ENCODE results near the gene ZNF93.
"Not testable (repeated sequence)": the region's sequence is repeated elsewhere in the genome, so short reads cannot be mapped to it uniquely, and the experiment has no call there.

ZNF93 gene

GRCh38 chr19:19937403-19937802, 36.7 kb downstream of the ZNF93 start:
- DNase-seq (ENCODE audit: low read depth in 3 of 3, low spot score in 1 of 3), result no peak

- no peak for DNase-seq (ENCODE audit: low read depth in 3 of 3, low spot score in 1 of 3)
Measured at GRCh38 chr19:19938449-19938848, 37.7 kb downstream of the ZNF93 start.

- DNase-seq (ENCODE audit: low read depth in 3 of 3, low spot score in 1 of 3), result no peak
Measured at GRCh38 chr19:19943848-19944582, 43.3 kb downstream of the ZNF93 start.

GRCh38 chr19:19944583-19944880, 43.8 kb downstream of the ZNF93 start:
- no peak for DNase-seq (ENCODE audit: low read depth in 3 of 3, low spot score in 1 of 3)

- no peak for DNase-seq (ENCODE audit: low read depth in 3 of 3, low spot score in 1 of 3)
Measured at GRCh38 chr19:19946226-19946625, 45.5 kb downstream of the ZNF93 start.

GRCh38 chr19:19948800-19949199, 48.1 kb downstream of the ZNF93 start:
- no peak for DNase-seq (ENCODE audit: low read depth in 3 of 3, low spot score in 1 of 3)

GRCh38 chr19:19955208-19955607, 54.5 kb downstream of the ZNF93 start:
- no peak for DNase-seq (ENCODE audit: low read depth in 3 of 3, low spot score in 1 of 3)

GRCh38 chr19:19956434-19957075, 55.8 kb downstream of the ZNF93 start:
- DNase-seq (ENCODE audit: low read depth in 3 of 3, low spot score in 1 of 3), result no peak

- DNase-seq (ENCODE audit: low read depth in 3 of 3, low spot score in 1 of 3), result not testable (repeated sequence)
Measured at GRCh38 chr19:19957766-19958165, 57.0 kb downstream of the ZNF93 start.

GRCh38 chr19:19959151-19959799, 58.5 kb downstream of the ZNF93 start:
- DNase-seq (ENCODE audit: low read depth in 3 of 3, low spot score in 1 of 3), result peak; percentile 27 to 50 (median 32)

- no peak for DNase-seq (ENCODE audit: low read depth in 3 of 3, low spot score in 1 of 3)
Measured at GRCh38 chr19:19964416-19964815, 63.7 kb downstream of the ZNF93 start.

- DNase-seq (ENCODE audit: low read depth in 3 of 3, low spot score in 1 of 3), result not testable (repeated sequence)
Measured at GRCh38 chr19:19966126-19966525, 65.4 kb downstream of the ZNF93 start.

- no peak for DNase-seq (ENCODE audit: low read depth in 3 of 3, low spot score in 1 of 3)
Measured at GRCh38 chr19:19966862-19967261, 66.1 kb downstream of the ZNF93 start.
